Adrenal gland (tissue), 5 donors: Measurements from ENCODE around the gene MYOT.

Experiments
- CTCF ChIP-seq, 6 experiments: fragments of 450-650 bp in 4 of 6; fragments of 200-600 bp in 2 of 6; sonication (generic) in 1 of 6; IDR thresholded peaks; 1 replicate in 5 of 6; 2 replicates in 1 of 6; pipeline versions ENCODE4 v1.5.1 to v1.8.0; 2016 to 2021; ENCODE audit warnings: antibody characterized with exemption in 6 of 6, mild to moderate bottlenecking in 2 of 6, moderate library complexity in 1 of 6
- POLR2A ChIP-seq, 2 donors: fragments of 450-650 bp; IDR thresholded peaks; one replicate each; pipeline ENCODE4 v1.6.1; 2017; ENCODE audit warnings: antibody characterized with exemption in 2 of 2, mild to moderate bottlenecking in 2 of 2, moderate library complexity in 1 of 2
- donor health status: DM: no; HTN: no; CAD: no.

- no peak for TF ChIP-seq CTCF (IDR thresholded peaks at IDR 0.05)
- no peak for TF ChIP-seq POLR2A (IDR thresholded peaks at IDR 0.05)
Measured at GRCh38 chr5:137866541-137867388, 895 bp upstream of the MYOT start.
